WI38 (cell line): ENCODE data around the gene ZNF341.

Experiments used
- H3K4me3 ChIP-seq: 2 replicates; pipeline ENCODE4 v1.5.1; 2011; ENCODE audit warnings: low read depth, mild to moderate bottlenecking, control low read depth, low read length
- TF ChIP-seq, protein P1 (sequence below): IDR thresholded peaks from 2 replicates; pipeline ENCODE4 v1.5.1; 2012; ENCODE audit warnings: low read depth, mild to moderate bottlenecking, control low read depth, low read length

Gene ZNF341

DNA sequence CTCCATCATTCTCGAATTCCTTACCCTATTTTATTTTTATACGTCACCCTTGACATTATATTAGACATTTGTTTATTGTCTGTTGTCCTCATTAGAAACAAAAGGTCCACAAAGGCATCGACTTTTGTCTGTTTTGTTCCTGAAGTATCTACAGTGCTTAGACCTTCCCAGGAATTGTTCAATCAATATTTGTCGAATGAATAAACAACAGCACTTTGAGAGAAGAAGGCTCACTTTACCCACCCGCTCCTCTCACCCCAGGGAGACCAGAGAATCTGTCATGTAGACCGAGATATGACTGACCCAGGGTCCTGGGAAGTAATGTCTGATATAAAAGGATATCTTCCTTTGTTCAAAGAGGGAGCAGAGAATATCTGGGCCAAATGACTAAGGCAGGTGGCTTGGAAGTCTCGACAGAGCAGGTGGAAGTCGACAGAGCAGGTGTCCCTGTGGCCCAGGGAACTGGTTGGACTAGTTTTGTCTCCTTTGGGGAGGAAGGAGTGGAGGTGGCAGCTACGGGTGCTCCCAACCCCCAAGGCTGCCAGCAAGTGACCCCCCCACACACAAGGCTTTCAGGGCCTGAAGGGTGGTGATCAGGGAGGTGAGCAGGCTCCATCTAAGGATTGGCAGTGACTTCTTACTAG, 64.6 kb downstream of the ZNF341 start:
- no peak overlapping the region for H3K4me3 ChIP-seq

DNA sequence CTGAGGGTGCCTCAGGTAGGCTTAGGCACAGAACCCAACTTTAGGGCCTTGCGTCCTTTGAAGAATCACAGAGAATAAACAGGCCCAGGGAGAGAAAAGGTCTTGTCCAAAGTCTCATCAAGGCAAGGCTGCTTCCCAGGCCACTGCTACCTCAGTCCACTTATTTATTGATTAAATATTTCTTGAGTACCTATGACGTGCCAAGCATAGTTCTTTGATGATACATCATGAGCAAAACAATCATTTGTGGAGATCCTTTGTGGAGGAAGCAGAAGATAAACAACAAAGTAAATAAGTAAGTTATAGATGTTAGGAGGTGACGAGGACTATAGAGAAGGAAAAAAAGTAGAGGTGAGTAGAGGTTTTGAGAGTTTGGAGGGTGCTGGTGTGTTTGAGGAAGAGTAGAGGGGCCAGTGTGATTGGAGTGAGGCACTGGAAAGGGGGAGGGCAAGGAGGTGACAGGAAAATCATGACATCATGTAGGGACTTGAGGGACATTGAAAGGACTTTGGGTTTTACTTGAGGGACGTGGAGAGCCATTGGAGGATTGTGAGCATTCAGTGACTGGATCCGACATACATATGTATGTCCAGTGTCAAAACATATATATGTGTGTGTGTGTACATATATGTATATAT, 65.2 kb downstream of the ZNF341 start:
- H3K4me3 ChIP-seq: no peak overlapping the region
- TF ChIP-seq, protein P1, sequence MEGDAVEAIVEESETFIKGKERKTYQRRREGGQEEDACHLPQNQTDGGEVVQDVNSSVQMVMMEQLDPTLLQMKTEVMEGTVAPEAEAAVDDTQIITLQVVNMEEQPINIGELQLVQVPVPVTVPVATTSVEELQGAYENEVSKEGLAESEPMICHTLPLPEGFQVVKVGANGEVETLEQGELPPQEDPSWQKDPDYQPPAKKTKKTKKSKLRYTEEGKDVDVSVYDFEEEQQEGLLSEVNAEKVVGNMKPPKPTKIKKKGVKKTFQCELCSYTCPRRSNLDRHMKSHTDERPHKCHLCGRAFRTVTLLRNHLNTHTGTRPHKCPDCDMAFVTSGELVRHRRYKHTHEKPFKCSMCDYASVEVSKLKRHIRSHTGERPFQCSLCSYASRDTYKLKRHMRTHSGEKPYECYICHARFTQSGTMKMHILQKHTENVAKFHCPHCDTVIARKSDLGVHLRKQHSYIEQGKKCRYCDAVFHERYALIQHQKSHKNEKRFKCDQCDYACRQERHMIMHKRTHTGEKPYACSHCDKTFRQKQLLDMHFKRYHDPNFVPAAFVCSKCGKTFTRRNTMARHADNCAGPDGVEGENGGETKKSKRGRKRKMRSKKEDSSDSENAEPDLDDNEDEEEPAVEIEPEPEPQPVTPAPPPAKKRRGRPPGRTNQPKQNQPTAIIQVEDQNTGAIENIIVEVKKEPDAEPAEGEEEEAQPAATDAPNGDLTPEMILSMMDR: no peak

More for the DNA sequence above, 64.6 kb downstream of the ZNF341 start:
- TF ChIP-seq, protein P1: no peak

DNA sequence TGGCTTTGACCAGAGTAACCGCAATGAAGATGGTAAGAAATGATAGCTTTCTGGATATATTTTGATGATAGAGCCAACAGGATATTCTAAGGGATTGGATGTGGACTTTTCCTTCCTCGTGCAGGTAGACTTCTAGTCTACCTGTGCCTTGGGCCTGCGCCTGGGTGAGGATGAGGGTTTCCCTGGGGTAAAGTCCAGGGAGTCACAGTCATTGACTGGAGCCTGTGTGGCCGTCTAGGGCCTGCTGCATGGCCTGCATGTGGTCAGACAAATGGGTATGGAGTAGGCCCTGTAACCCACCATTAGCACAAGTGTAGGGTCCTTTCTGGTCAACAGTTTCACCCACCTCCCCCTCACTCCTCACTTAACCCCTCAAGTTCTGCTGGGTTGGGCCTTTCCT, 66.6 kb downstream of the ZNF341 start:
- TF ChIP-seq, protein P1: no peak
- no peak overlapping the region for H3K4me3 ChIP-seq

DNA sequence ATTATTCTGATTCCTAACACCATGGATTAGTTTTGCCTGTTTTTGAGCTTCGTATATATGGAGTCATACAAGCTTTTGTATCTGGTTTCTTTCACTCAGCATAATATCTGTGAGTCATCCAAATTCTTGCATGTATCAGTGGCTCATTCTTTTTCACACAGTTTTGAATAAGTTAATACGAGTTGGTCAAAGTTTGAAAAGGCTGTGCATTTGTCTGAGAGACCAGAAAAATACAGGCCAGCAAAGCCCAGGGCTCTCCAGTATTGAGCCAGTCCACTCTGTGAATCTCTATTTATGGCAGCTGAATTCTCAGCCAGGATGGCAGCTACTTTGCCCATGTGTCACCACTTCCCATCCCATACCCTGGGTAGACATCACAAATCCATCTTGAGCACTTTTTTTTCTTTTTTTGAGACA, 72.1 kb downstream of the ZNF341 start:
- H3K4me3 ChIP-seq: no peak overlapping the region
- TF ChIP-seq, protein P1: no peak

DNA sequence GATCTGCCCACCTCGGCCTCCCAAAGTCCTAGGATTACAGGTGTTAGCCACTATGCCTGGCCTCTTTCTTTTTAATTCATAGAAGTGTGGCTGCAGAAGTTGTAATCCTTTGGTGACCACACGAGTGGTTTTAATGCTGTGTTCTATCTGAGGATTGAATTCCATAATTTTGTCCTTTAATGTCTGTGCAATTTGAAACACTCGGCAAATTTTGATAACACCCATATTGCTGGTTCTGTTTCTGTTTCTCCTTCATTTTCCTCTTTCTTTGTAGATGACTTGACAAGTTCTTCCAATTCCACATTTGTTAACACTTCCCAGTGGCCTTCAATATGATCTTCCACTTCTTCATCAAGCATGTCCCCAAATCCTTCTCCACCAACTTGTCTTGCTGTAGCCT, 76.6 kb downstream of the ZNF341 start:
- H3K4me3 ChIP-seq: no peak overlapping the region
- TF ChIP-seq, protein P1: no peak

DNA sequence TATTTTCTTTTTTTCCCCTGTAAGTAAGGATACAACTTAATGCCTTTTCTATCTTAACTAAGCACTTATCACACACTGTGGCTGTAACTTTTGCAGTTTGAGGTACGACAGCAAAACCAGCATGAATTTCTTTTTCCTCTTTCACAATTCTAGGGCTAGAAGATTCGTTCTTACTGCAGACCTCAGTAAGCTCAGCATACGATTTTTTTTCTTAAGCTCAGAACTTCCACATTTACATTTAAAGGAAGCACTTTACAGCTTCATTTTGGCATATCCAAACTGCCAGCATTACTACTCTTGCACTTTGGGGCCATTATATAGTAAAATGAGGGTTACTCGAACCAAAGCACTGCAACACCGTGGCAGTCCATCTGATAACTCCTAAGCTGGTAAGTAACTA, 78.5 kb downstream of the ZNF341 start:
- TF ChIP-seq, protein P1: no peak
- H3K4me3 ChIP-seq: no peak overlapping the region
